ENCODE results near the gene LRRC51. TPM values are rescaled to one million over a fixed set of nuclear protein-coding genes. Genes with fewer than 3 reads are reported as not detected.
A peak's percentile ranks its signal among the peaks of the same experiment; 100 is the strongest.

The LRRC51 gene
- total and polyA plus RNA-seq, 2 of the 4 experiments (the other 2 are of a cell fraction), result 5.3 to 5.6 TPM

GRCh38 chr11:72070491-72070890 lies 10.2 kb upstream of the LRRC51 start:
- POLR2A ChIA-PET (ENCODE audit: unreplicated experiment), result no interaction called here
- no peak overlapping the region for H3K4me3 ChIP-seq (ENCODE audit: insufficient read depth, low read depth, low read length)
- CTCF ChIA-PET, result no interaction called here

More at GRCh38 chr11:72070491-72070890, 10.2 kb upstream of the LRRC51 start:
- Histone ChIP-seq H3K9ac (ENCODE audit: low read depth, low read length) (peak overlapping the region; percentile 40), H2AFZ (replicated peaks; ENCODE audit: low read length, poor library complexity) (no peak overlapping the region), H4K8ac (ENCODE audit: low read depth in 2 of 2, low read length in 2 of 2) (peak overlapping the region; percentile 26 to 92), H2BK5ac (ENCODE audit: low read depth, low read length, poor library complexity, severe bottlenecking) (peak overlapping the region; percentile 86), H3K14ac (replicated peaks; ENCODE audit: low read depth, low read length) (peak overlapping the region; percentile 55), H4K91ac (ENCODE audit: insufficient read depth, low read depth, low read length) (peak overlapping the region; percentile 79), H3K36me3 (ENCODE audit: control insufficient read depth, insufficient read depth, low read length) (no peaks in the 10 kb centered on the region; the same call in 1 of the 2 replicates), H2AK5ac (ENCODE audit: low read depth, low read length) (peak overlapping the region; percentile 90), H2BK15ac (ENCODE audit: low read depth, low read length) (peak overlapping the region; percentile 86; the same call in 2 of the 3 replicates), H3K27ac (ENCODE audit: insufficient read depth, low read length) (peak overlapping the region; percentile 74), H4K5ac (ENCODE audit: low read depth, low read length) (peak overlapping the region; percentile 34), H3K56ac (ENCODE audit: extremely low read depth, insufficient read depth, low read length) (peak overlapping the region; percentile 67), H3K9me1 (ENCODE audit: insufficient read depth, low read length) (peaks cover 24% of the 10 kb centered on the region), H4K20me1 (ENCODE audit: insufficient read depth, low read length) (peaks cover 7% of the 10 kb centered on the region; the same call in 1 of the 2 replicates), H2BK20ac (ENCODE audit: low read depth, low read length) (peak overlapping the region; percentile 77), H3K18ac (ENCODE audit: low read depth, low read length) (peak overlapping the region; percentile 73; the same call in 1 of the 2 replicates), H2BK120ac (ENCODE audit: low read depth, low read length) (peak overlapping the region; percentile 75), H3K4me2 (ENCODE audit: low read depth, low read length) (peak overlapping the region; percentile 0; the same call in 1 of the 2 replicates), H2AK9ac (replicated peaks; ENCODE audit: low read depth, low read length, poor library complexity) (no peak overlapping the region), H3K23ac (ENCODE audit: low read depth, low read length) (peak overlapping the region; percentile 4; the same call in 1 of the 2 replicates), H3K4ac (ENCODE audit: low read depth, low read length) (peak overlapping the region; percentile 85), H3K4me1 (ENCODE audit: control insufficient read depth, insufficient read depth, low read length) (peaks cover 32% of the 10 kb centered on the region), H3K79me1 (ENCODE audit: low read depth in 1 of 2, low read length in 2 of 2) (peaks cover 40 to 72% of the 10 kb centered on the region in 2 experiments), H3K9me3 (ENCODE audit: control insufficient read depth, insufficient read depth, low read length) (no peaks in the 10 kb centered on the region), H3K27me3 (ENCODE audit: control insufficient read depth, insufficient read depth, low read length) (no peaks in the 10 kb centered on the region)
- BruUV-seq (replicated peaks), result no TSS peak
- ATAC-seq (ENCODE audit: low read depth) (no peak), DNase-seq (no peak)
- intact Hi-C loops (cut with micrococcal nuclease), result no loop called here
- no peak for TF ChIP-seq USF2 (IDR thresholded peaks at IDR 0.05; ENCODE audit: low read depth, low read length)
- TF ChIP-seq CHD1 (IDR thresholded peaks at IDR 0.05; ENCODE audit: low read depth, low read length), result no peak
- no peak for TF ChIP-seq SMC3 (IDR thresholded peaks at IDR 0.05; ENCODE audit: low read depth, low read length)
- no peak for TF ChIP-seq CEBPB (IDR thresholded peaks at IDR 0.05; ENCODE audit: low read depth, low read length)
- no peak for TF ChIP-seq RAD21 (IDR thresholded peaks at IDR 0.05; ENCODE audit: low read length)
- no peak for TF ChIP-seq NFE2L2 (IDR thresholded peaks at IDR 0.05; ENCODE audit: low read depth, low read length)
- no peak for TF ChIP-seq POLR2A (IDR thresholded peaks at IDR 0.05; ENCODE audit: low read depth, low read length)
- no CpG with 5 or more reads among the region's 7 CpGs for WGBS, 2 experiments (ENCODE audit: extremely low coverage in 2 of 2, insufficient read length in 1 of 2)
- dilution Hi-C loops (cut with HindIII; ENCODE audit: low sequenced_read_pairs, unreplicated experiment), result no loop called here
- in situ Hi-C loops (cut with MboI; ENCODE audit: low sequenced_read_pairs), result no loop called here
